Smooth muscle cell (in vitro differentiated cells): ENCODE data around the gene PTPRD. TPM values are rescaled to one million over a fixed set of nuclear protein-coding genes. Genes with fewer than 3 reads are reported as not detected.

Experiments
- DNase-seq: peaks from one replicate; lab custom pipeline; 2025; ENCODE audit not compliant: unreplicated experiment; lab: John Stamatoyannopoulos, UW
- H2AFZ ChIP-seq: fragments of 200-600 bp; sonication (generic); 2 replicates; pipeline ENCODE4 v1.6.0; 2016; ENCODE audit warnings: antibody characterized with exemption, low read depth, mild to moderate bottlenecking
- H3F3A ChIP-seq: fragments of 200-600 bp; sonication (generic); 2 replicates; pipeline ENCODE4 v1.6.0; 2017; ENCODE audit warnings: antibody characterized with exemption, low read depth
- H3K27ac ChIP-seq: fragments of 200-600 bp; sonication (generic); 2 replicates; pipeline ENCODE4 v1.5.1; 2016; ENCODE audit warnings: low read depth, mild to moderate bottlenecking
- H3K27me3 ChIP-seq: fragments of 200-600 bp; sonication (generic); 2 replicates; pipeline ENCODE4 v1.6.1; 2016; ENCODE audit warnings: low read depth, mild to moderate bottlenecking
- H3K36me3 ChIP-seq: fragments of 200-600 bp; sonication (generic); 2 replicates; pipeline ENCODE4 v1.5.1; 2016; ENCODE audit warnings: low read depth
- H3K4me1 ChIP-seq: fragments of 200-600 bp; sonication (generic); 2 replicates; pipeline ENCODE4 v1.5.1; 2016; ENCODE audit warnings: low read depth
- H3K4me2 ChIP-seq: fragments of 200-600 bp; sonication (generic); 2 replicates; pipeline ENCODE4 v1.6.0; 2016; ENCODE audit warnings: mild to moderate bottlenecking
- H3K4me3 ChIP-seq: fragments of 200-600 bp; sonication (generic); 2 replicates; pipeline ENCODE4 v1.5.1; 2016; ENCODE audit warnings: mild to moderate bottlenecking
- H3K79me2 ChIP-seq: fragments of 200-600 bp; sonication (generic); 2 replicates; pipeline ENCODE4 v1.6.0; 2016; ENCODE audit warnings: low read depth, mild to moderate bottlenecking
- H3K9ac ChIP-seq: fragments of 200-600 bp; sonication (generic); 2 replicates; pipeline ENCODE4 v1.6.0; 2016; ENCODE audit warnings: low read depth
- H3K9me3 ChIP-seq: fragments of 200-600 bp; sonication (generic); replicated peaks from 2 replicates; pipeline ENCODE4 v1.5.1; 2016; ENCODE audit warnings: low read depth
- H4K20me1 ChIP-seq: fragments of 200-600 bp; sonication (generic); 2 replicates; pipeline ENCODE4 v1.6.0; 2016; ENCODE audit warnings: low read depth
- WGBS: methylation state at CpG from one replicate; pipeline ENCODE4 v1.1.7; 2016; ENCODE audit warnings: low lambda C conversion rate; 5-methylcytosine and 5-hydroxymethylcytosine counted together
- polyA plus RNA-seq: library from polyadenylated mRNA; unstranded; fragments of >200 nt; fragmentation: Nextera tagmentation; extraction: Ambion mirVana; gene quantifications from 2 replicates; pipeline ENCODE4 v1.2.1, GENCODE V29; 2016
- total RNA-seq: library from RNA; depleted of rRNA; stranded (reverse); fragments of >200 nt; gene quantifications from 2 replicates; pipeline ENCODE4 v1.2.3, GENCODE V29; 2014
- TF ChIP-seq, protein P1 (sequence below): fragments of 200-600 bp; sonication (generic); IDR thresholded peaks from 2 replicates; pipeline ENCODE4 v1.5.1; 2017; ENCODE audit warnings: borderline replicate concordance, mild to moderate bottlenecking, antibody characterized with exemption; ENCODE audit not compliant: insufficient read depth, poor library complexity, severe bottlenecking

The PTPRD gene
- total and polyA plus RNA-seq, 2 experiments from 2014 or later, result 6.5 to 61.0 TPM

DNA sequence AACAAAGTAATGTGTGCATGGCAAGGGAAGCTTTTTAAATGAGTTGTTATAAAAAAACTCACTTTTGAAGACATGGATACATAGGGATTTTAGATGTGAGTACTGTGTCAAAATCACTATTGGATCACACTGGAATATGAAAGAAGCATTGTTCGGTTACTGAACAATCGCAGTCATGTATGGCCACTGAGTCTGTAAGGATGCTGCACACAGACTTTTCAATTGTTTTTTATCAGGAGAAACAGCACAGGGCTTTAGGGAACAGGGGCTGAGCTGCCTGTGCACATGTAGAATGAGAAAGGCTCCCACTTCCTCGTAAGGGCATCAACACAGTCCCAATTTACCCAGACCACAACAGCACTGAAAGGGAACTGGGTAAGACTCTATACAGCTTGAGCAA, 1479.3 kb downstream of the PTPRD start:
- Histone ChIP-seq H3K4me3 (no peak overlapping the region), H3K27ac (no peak overlapping the region), H3K9ac (no peak overlapping the region), H3K4me1 (no peaks in the 10 kb centered on the region), H3K36me3 (no peaks in the 10 kb centered on the region), H3K9me3 (no peaks in the 10 kb centered on the region), H3K4me2 (no peak overlapping the region), H4K20me1 (no peaks in the 10 kb centered on the region), H3F3A (no peaks in the 10 kb centered on the region), H3K27me3 (peaks cover 8% of the 10 kb centered on the region), H3K79me2 (no peaks in the 10 kb centered on the region), H2AFZ (no peak overlapping the region)
- TF ChIP-seq, protein P1, sequence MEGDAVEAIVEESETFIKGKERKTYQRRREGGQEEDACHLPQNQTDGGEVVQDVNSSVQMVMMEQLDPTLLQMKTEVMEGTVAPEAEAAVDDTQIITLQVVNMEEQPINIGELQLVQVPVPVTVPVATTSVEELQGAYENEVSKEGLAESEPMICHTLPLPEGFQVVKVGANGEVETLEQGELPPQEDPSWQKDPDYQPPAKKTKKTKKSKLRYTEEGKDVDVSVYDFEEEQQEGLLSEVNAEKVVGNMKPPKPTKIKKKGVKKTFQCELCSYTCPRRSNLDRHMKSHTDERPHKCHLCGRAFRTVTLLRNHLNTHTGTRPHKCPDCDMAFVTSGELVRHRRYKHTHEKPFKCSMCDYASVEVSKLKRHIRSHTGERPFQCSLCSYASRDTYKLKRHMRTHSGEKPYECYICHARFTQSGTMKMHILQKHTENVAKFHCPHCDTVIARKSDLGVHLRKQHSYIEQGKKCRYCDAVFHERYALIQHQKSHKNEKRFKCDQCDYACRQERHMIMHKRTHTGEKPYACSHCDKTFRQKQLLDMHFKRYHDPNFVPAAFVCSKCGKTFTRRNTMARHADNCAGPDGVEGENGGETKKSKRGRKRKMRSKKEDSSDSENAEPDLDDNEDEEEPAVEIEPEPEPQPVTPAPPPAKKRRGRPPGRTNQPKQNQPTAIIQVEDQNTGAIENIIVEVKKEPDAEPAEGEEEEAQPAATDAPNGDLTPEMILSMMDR, result no peak
- no peak for DNase-seq
- WGBS, result 94% methylated on average over 3 of the region's 3 CpGs

DNA sequence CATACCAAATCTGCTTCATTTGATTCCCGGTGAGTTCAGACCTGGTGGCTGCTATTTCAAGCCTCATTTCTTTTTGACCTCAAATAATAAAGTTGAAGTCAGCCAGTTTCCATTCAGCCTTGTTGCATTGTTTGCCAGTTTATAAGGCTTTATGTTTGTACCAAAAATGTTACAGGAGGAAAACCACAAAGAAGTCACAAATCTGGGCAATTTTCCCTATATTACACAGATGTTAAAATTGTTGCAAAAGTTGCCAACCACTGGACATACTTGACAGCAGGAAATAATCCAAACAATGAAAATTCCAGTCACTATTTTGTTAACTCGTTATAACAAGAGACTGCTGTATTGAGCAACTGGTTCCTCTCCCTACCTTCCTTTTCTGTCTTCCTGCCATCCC, 1488.2 kb downstream of the PTPRD start:
- H3K4me3 ChIP-seq, result no peak overlapping the region
- H3K9me3 ChIP-seq, result no peaks in the 10 kb centered on the region
- H3K9ac ChIP-seq, result no peak overlapping the region
- no peaks in the 10 kb centered on the region for H3K36me3 ChIP-seq
- H3K4me2 ChIP-seq, result no peak overlapping the region
- no peaks in the 10 kb centered on the region for H3K79me2 ChIP-seq
- H4K20me1 ChIP-seq, result no peaks in the 10 kb centered on the region
- H2AFZ ChIP-seq, result no peak overlapping the region
- DNase-seq, result no peak
- H3K27me3 ChIP-seq, result no peaks in the 10 kb centered on the region
- H3K4me1 ChIP-seq, result no peaks in the 10 kb centered on the region
- 78% methylated on average over 2 of the region's 2 CpGs for WGBS
- H3K27ac ChIP-seq, result no peak overlapping the region
- H3F3A ChIP-seq, result no peaks in the 10 kb centered on the region
- TF ChIP-seq, protein P1, result no peak

DNA sequence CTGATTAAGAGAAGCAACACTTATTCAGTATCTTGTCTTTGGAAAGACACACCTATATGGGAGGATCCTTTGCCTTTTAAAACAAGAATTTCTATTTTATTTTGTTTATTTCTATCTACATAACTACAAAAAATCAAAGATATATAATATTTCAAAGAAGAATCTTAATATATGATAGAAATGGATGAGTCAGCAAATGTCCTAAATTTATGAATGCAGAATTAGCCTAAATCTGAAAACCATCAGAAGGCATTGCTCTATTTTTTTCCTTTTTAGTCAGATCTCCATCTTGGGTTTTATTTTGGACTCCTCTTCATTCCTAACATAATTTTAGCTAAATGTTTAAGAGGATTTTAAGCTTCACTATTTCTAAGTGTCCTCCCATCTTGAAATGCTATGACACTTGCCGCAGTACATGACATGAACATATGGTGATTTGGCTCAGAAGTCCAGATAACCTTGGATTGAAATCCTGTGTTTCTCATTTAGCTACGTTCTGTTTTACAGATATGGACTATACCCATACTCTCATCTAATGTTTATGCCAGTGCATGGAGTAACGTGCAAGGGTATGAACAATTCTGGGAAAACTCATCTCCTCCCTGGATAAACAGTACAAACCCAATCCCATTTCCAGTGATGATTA, 1490.4 kb downstream of the PTPRD start:
- no peak overlapping the region for H2AFZ ChIP-seq
- no peak overlapping the region for H3K4me3 ChIP-seq
- TF ChIP-seq, protein P1, result no peak
- H3K27ac ChIP-seq, result no peak overlapping the region
- H3K4me2 ChIP-seq, result no peak overlapping the region
- H3K4me1 ChIP-seq, result no peaks in the 10 kb centered on the region
- no peaks in the 10 kb centered on the region for H3K79me2 ChIP-seq
- no peaks in the 10 kb centered on the region for H3K9me3 ChIP-seq
- no peak for DNase-seq
- H3K36me3 ChIP-seq, result no peaks in the 10 kb centered on the region
- H4K20me1 ChIP-seq, result no peaks in the 10 kb centered on the region
- no peaks in the 10 kb centered on the region for H3F3A ChIP-seq
- no peaks in the 10 kb centered on the region for H3K27me3 ChIP-seq
- WGBS, result 92% methylated on average over 3 of the region's 3 CpGs
- no peak overlapping the region for H3K9ac ChIP-seq

DNA sequence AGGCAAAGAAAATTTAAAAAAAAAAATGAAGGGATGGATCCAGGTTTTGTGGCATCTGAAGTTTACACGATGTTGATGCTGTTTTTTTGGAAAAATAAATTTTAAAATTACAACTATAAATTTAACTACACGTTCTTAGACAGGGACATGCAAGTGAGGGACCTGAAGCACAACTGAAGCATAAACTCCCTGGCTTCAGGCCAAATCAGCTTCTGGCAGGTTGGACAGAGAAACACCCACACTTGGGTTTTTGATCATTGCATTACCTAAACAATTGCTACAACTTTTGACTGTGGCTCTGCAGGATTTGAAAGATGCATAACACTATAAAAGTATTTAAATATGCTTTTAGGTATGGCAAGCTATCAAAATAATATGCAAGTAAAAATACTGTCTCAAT, 1494.9 kb downstream of the PTPRD start:
- H4K20me1 ChIP-seq, result no peaks in the 10 kb centered on the region
- TF ChIP-seq, protein P1, result no peak
- H3K27me3 ChIP-seq, result no peaks in the 10 kb centered on the region
- H3K9ac ChIP-seq, result no peak overlapping the region
- no peak for DNase-seq
- H3K27ac ChIP-seq, result no peak overlapping the region
- no peaks in the 10 kb centered on the region for H3F3A ChIP-seq
- no peak overlapping the region for H3K4me3 ChIP-seq
- 71% methylated on average over 2 of the region's 2 CpGs for WGBS
- no peak overlapping the region for H2AFZ ChIP-seq
- H3K36me3 ChIP-seq, result no peaks in the 10 kb centered on the region
- no peaks in the 10 kb centered on the region for H3K9me3 ChIP-seq
- H3K4me2 ChIP-seq, result no peak overlapping the region
- H3K4me1 ChIP-seq, result no peaks in the 10 kb centered on the region
- no peaks in the 10 kb centered on the region for H3K79me2 ChIP-seq
